ENCODE measurements around the gene TSBP1.
"Not testable (repeated sequence)": the region's sequence is repeated elsewhere in the genome, so short reads cannot be mapped to it uniquely, and the experiment has no call there.

The TSBP1 gene

DNA sequence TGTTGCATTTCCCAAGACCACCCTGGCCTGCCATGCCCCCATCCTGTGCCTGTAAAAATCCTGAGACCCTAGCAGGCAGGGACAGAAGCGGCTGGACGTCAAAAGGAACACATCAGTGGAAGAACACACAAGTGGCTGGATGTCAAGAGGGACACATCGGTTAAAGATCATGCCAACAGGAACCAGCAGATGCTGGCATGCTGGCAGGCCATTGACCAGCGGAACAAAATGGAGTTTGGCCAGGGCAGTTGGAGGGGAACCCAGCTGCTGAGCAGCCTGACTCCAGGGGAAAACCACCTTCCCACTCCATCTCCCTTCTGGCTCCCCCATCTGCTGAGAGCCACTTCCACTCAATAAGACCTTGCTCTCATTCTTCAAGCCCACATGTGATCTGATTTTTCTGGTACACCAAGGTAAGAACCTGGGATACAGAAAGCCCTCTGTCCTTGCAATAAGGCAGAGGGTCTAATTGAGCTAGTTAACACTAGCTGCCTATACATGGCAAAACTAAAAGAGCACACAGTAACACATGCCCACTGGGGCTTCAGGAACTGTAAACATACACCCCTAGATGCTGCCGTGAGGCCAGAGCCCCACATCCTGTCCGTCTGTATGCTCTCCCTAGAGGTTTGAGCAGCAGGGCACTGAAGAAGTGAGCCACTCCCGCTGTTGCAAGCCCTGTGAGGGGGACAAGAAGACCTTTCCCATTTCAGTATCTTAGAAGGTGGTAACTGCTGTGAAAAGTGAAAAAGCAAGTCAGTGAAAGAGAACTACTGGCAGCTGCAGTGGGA is 4.2 kb upstream of the TSBP1 start:
- no peak for DNase-seq (ENCODE audit: low read depth, low spot score)

DNA sequence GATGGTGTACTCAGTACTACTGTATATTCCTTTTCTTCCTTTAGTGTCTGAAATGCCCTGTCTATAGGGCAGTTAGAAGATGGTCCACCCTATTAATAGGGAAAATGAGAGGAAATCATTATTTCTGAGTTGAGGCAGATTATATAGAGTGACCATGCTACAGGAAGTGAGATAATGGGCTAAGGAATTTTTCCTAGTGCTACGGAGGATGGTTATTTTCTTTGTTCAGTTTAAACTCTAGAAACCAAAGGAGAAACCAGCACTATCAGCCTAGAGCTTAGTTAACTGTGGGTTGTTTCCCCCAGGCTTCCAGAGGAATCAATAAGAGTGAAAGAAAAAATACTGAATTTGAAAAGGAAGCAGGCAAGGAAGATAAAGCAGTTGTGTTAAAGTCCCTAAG is 474 bp downstream of the TSBP1 start:
- no peak for DNase-seq (ENCODE audit: low read depth, low spot score)

DNA sequence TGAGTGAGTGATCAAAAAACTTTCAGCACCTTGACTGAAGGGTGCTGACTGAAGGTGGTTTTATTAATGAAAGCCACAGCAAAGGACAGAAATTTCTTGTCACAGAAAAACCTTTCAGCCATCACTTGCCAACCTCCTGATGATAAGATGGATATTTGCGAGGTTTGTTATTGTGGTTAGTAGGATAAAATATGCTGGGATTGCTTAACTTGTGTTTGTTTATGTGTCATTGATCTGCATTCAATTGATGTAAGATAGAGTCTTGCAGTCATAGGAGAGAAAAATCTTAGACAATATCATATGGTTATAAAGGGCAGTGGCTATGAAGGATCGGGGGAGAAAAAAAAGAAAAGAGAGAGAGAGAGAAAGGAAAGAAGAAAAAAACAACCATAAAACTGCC is 1.2 kb downstream of the TSBP1 start:
- DNase-seq (ENCODE audit: low read depth, low spot score): no peak

DNA sequence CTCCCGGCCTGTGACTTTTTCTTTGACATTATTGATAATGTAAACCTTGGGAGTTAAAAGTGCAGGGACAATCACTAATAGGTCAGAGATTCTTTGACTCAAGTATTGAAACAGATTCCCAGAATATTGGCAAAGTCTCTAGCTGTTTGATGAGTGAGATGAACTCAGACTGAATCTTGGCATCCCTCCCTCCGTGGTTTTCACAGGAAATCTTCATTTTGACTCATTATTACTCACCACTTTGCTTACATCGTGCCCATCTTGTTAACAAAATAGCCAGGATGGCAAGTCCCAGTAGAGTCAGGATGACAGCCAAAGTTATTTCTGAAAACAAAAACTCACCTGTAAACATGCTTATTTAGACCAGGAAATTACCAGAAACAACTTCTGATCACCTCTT is 2.0 kb downstream of the TSBP1 start:
- DNase-seq (ENCODE audit: low read depth, low spot score): no peak

DNA sequence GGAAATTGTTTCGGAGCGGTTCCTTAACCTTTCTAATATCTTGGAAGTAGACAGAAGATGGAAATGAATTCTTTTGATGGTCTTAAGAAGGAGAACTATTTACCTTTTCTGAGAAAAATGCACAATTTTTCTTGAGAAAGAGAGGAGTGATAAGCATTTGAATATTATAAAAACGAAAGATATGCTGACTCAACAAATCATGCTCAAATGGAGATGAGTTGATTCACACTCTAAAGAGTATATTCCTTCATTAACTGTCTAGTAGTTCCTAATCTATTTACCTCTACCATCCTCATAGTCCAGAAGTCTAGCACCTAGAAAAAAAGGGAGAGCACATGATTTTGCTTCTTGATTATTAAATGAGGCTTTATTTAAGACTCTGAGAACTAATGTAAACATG is 4.1 kb downstream of the TSBP1 start:
- no peak for DNase-seq (ENCODE audit: low read depth, low spot score)

DNA sequence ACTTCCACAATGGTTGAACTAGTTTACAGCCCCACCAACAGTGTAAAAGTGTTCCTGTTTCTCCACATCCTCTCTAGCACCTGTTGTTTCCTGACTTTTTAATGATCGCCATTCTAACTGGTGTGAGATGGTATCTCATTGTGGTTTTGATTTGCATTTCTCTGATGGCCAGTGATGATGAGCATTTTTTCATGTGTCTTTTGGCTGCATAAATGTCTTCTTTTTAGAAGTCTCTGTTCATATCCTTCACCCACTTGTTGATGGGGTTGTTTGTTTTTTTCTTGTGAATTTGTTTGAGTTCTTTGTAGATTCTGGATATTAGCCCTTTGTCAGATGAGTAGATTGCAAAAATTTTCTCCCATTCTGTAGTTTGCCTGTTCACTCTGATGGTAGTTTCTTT is 12.5 kb downstream of the TSBP1 start:
- not testable (repeated sequence) for DNase-seq (ENCODE audit: low read depth, low spot score)

DNA sequence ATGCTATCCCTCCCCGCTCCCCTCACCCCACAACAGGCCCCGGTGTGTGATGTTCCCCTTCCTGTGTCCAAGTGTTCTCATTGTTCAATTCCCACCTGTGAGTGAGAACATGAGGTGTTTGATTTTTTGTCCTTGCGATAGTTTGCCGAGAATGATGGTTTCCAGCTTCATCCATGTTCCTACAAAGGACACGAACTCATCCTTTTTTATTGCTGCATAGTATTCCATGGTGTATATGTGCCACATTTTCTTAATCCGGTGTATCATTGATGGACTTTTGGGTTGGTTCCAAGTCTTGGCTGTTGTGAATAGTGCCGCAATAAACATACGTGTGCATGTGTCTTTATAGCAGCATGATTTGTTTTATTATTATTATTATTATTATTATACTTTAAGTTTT is 13.2 kb downstream of the TSBP1 start:
- not testable (repeated sequence) for DNase-seq (ENCODE audit: low read depth, low spot score)

DNA sequence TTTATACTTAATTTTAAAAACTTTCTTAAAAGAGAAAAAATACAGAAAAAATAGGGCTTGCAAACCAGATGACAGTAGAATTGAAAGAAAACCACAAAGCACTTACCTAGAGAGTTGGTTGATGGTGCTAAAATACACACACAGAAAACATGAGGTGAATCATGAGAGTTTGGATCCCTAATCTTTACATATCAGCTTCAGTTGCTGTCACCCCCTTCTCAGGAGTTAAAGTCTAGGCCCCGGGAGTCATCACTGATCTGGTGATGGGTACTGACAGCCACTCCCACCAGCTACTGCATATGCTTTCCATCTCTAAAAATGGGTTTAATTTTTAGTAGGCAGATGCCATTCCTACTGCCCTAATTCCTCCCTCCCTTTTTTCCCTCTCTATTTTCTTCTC is 16.7 kb downstream of the TSBP1 start:
- DNase-seq (ENCODE audit: low read depth, low spot score): no peak

DNA sequence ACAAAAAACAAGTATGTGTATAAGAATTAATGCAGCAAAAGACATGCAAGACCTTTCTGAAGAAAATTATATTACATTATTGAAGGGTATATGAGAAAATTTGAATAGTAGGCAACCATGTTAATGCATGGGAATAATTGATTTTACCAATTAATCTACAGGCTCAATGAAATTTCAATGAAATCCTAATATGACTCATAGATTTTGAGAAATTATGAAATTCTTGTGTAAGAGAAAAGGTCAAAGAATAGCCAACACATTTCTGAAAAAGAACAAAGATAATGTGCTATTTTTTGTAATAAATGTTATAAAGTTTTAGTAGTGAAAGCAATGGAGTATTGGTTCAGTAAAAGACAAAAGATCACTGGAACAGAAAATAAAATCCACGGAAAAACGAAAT is 18.4 kb downstream of the TSBP1 start:
- DNase-seq (ENCODE audit: low read depth, low spot score): no peak

DNA sequence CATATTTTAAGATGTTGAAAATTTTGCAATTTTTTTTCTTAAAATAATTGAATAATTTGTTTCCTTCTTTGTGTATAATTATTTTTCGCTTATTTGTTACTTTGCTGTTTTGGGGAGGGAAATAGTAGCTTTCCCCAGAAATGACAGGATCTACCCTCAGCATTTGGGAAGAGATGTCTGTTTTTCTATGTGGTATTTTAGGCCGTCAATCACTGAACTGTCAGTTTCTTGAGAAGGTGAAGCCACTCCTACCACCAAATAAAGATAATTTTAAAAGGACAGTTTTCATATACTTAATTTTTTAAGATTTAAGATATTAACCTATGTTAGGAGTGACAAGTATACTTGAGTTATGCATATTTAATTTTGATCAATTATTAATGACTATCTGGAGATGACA is 31.5 kb downstream of the TSBP1 start:
- no peak for DNase-seq (ENCODE audit: low read depth, low spot score)

DNA sequence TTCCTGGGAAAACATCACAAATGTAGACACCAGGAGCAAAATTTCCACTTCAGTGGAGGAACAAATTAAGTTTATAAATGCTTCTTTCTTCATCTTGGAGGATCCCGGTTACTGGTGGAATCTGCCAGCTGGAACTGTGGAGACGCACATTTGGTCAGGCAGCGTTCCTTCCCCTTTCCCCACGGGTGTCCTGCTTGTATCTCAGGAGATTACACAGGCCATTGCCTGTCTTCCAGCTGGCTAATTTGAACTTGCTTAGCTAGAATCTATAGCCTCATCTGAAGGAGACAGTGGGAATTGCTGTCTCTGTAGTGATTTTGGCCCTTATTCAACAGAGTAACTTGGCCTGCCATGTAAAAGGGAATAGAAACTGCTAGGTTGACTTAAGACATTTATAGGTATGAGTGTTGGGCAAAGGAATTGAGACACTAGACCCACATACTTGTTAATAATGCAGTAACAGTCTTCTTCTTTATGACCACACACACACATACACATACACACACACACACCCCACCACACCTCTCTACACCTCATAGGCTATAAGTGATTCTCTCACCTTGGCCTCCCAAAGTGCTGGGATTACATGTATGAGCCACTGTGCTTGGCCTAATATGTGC is 34.4 kb downstream of the TSBP1 start:
- no peak for DNase-seq (ENCODE audit: low read depth, low spot score)

DNA sequence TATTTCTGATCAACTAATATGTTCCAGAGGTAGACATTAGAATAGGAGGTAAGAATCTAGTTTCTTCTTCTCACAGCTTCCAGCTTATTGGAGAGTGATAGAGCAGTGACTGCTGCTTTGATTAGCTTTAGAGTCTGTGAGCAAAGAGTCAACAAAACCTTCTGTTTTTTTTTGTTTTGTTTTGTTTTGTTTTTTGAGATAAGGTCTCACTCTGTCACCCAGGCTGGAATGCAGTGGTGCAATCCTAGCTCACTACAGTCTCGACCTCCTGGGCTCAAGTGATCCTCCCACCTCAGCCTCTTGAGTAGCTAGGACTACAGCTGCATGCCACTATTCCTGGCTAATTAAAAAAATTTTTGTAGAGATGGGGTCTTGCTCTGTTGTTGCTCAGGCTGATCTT is 39.3 kb downstream of the TSBP1 start:
- no peak for DNase-seq (ENCODE audit: low read depth, low spot score)

DNA sequence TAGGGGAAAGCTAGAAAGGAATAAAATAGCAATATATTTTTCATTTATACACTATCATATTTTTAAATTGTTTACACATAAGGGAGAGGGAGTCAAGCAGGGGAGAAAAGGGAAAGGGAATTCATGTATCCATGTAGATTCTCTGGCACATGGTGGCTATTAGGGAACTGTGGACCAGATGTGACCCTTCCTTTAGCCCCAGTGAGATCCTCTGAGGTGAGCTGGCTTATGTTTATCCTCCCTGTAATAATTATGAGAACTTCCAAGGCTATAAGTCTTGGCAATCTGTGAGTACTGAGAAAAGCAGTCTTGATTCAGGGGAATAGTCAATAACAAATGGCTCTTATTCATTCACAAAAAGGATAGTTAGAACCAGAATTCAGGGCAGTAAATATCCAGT is 42.6 kb downstream of the TSBP1 start:
- DNase-seq (ENCODE audit: low read depth, low spot score): no peak

DNA sequence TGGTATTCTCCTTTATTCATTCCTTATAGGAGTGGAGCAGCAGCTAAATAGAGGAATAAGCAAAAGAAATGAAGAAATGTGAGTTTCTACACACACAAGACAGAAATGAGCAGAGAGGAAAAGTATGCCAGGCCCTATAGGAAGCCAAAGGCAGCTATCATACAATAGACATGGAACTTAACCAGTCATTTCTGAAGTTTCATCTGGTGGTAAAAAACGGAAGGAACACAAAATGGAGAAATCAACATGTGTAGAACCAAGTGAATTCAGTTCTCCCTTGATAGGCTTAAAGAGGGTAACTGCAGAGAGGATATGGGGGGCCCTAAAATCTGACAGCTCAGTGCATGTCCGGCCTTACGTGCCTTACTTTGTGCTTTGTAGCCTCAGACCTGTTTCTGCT is 44.6 kb downstream of the TSBP1 start:
- no peak for DNase-seq (ENCODE audit: low read depth, low spot score)

DNA sequence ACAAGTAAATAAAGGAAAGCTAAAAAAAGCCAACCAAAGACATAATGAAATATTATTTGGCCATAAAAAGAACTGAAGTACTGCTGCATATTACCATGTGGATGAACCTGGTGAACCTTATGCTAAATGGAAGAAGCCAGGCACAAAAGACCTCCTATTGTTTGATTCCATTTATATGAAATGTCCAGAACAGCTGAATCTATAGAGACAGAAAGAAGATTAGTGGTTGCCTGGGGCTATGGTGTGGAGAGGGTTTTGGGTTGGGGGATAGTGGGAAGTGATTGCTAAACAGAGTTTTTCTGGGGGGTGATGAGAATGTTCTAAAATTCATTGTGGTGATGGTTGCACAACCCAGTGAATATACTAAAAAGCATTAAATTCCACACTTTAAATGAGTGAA is 53.2 kb downstream of the TSBP1 start:
- no peak for DNase-seq (ENCODE audit: low read depth, low spot score)

DNA sequence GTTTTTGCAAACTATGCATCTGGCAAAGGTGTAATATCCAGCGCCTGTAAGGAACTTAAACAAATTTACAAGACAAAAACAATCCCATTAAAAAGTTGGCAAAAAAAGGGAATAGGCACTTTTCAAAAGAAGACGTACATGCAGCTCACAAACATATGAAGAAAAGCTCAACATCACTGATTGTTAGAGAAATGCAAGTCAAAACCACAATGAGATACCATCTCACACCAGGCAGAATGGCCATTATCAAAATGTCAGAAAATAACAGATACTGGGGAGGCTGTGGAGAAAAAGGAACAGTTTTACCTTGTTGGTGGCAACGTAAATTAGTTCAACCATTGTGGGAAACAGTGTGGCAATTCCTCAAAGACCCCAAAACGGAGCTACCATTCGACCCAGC is 54.2 kb downstream of the TSBP1 start:
- DNase-seq (ENCODE audit: low read depth, low spot score): no peak

DNA sequence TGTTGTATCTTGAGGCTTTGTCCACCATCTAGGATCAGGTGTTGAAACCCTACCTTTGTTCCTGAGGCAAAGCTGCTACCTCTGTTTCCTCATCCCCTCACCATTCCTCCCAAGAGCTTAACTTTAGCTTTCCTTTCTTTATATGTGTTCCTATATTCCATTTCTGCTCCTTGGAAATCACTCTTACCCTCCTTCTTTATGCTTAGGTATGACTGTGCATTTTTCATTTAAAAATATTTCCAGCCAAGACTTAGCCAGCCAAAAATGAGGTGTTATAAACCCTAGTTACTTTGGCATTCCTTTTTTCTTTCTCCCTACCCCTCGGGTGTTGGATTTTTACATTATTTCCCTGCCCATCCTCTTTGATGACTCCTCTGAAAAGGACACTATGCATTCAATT is 57.7 kb downstream of the TSBP1 start:
- DNase-seq (ENCODE audit: low read depth, low spot score): no peak

DNA sequence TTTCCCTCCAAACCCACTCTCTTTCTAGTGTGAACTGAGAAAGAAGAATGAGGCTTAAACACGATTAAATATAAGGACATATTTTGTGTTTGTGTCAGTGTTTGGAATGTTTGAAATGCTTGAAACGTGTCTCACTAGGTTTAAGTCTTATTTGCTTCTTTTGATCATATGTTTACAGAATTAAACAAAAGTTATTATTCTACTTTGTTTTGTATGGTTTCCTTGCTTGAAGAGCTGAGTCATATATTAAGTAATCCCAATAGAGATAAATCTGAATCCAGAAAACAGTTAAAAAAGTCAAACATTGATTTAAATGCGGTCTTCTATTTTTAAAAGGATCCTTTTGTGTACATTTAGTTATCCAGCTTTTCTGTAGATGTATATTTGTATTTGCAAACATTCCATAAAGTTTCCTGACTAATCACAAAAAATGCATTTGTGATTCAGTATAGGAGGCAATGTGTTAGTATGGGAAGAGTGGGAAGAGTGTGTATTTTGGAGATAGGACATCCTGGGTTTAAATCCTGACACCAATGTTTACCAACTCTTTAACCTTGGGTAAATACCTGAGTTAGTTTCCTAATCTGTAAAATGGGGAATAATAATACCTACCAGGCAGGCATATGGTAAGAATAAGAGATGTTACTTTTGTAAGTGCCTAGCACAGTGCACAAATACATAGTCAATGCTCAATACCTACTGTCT is 72.9 kb downstream of the TSBP1 start:
- DNase-seq (ENCODE audit: low read depth, low spot score): no peak

DNA sequence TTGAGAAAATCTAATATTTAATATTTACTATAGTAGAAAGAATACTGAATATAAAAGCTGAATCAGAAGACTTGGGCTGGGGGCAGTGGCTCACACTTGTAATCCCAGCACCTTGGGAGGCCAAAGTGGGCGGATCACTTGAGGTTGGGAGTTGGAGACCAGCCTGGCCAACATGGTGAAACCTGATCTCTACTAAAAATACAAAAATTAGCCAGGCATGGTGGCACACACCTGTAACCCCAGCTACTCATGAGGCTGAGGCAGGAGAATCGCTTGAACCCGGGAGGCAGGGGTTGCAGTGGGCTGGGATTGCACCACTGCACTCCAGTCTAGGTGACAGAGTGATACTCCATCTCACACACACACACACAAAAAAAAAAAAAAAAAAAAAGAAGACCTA is 76.7 kb downstream of the TSBP1 start:
- DNase-seq (ENCODE audit: low read depth, low spot score): not testable (repeated sequence)

DNA sequence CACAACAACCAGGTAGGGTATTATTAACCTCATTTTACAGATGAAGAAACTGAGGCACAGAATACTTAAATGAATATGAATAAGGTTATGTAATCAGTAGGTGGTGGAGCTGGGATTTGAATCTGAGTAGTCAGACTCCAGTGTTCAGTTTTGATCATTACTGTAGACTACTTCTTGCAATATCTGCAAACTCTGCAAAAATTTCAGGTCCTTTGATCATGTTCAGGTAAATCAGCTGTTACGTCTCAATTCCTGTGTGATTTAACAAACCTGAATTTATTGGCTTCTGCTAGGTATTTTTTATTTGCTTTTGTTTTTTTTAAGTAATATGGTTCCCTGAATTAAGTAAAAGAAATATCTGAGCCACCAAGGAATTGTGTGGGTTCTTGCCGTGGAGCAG is 77.1 kb downstream of the TSBP1 start:
- DNase-seq (ENCODE audit: low read depth, low spot score): no peak

DNA sequence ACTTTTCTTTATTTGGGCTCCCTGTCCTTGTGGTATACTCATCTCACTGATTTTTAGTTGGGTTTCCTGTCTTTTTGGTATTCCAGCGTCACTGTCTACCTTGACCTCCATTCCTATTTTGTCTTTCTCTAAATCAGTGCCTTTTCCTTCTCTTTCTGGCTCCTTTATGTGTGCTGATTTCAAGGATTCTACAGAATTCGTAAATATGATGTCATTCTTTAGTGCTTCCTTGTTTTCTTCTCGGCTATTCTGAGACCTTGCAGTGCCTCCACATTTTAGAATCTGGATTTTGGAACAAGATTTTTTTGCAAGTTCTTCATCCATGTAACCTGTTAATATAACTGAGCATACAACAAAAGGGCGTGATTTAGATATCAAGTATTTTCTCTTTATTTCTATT is 78.0 kb downstream of the TSBP1 start:
- no peak for DNase-seq (ENCODE audit: low read depth, low spot score)

DNA sequence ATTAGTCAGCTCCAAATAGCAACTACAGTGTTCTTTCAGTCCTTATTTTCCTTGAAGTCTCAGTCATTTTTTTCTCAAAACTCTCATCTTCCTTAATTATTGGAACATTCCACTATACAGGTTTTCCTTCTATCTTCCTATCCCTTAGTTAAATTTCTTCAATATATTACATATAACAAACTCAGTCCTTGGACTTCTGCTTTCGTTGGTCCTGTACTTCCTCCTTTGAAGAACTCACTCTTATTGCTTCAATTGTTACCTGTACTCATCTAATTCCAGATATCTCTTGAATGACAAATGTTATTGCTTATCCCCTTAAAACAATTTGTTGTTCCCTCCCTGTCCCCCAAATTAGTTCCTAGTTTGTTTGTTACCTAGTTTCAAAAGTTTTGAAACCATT is 80.2 kb downstream of the TSBP1 start:
- DNase-seq (ENCODE audit: low read depth, low spot score): no peak

DNA sequence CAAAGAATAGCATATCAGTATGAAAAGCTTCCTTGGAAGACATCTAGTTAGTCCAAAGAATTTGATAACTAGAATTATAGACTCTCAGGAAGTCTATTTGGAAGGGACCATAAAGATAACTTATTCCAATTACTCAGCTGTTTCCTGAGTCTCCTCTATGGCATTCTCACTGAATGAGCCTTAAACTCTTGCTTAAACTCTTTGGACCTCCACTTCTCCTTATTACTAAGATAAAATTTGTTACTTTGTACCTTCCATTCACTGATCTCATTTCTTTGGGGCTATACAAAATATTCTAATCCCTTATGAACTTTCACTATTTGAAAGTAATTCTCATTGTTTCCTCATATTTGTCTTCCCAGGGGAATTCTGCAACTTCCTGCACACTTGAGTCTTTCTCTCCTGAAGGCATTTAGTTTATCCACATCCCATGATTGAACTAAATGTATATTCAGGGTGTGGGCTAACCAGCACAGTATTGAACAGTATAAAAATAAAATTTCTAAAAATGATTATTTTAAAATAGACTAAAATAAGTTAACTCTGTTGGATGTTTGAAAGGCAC is 80.7 kb downstream of the TSBP1 start:
- DNase-seq (ENCODE audit: low read depth, low spot score): no peak

Data from iPS DF 19.7 (cell line).